GM23248 (cell line): ENCODE measurements around the gene CYP2C8. TPM values are rescaled to one million over a fixed set of nuclear protein-coding genes. Genes with fewer than 3 reads are reported as not detected.
"Not testable (repeated sequence)": the region's sequence is repeated elsewhere in the genome, so short reads cannot be mapped to it uniquely, and the experiment has no call there.

Experiments
- DNase-seq: peaks from one replicate; pipeline ENCODE4 v3.0.0-alpha.2; 2015
- H2AFZ ChIP-seq: fragments of 200-600 bp; sonication (generic); 2 replicates; pipeline ENCODE4 v1.6.1; 2016; ENCODE audit warnings: antibody characterized with exemption
- H3F3A ChIP-seq: fragments of 200-600 bp; sonication (generic); 2 replicates; pipeline ENCODE4 v1.6.1; 2016; ENCODE audit warnings: mild to moderate bottlenecking, antibody characterized with exemption, mixed run types; ENCODE audit not compliant: insufficient read depth
- H3K27ac ChIP-seq: fragments of 200-600 bp; sonication (generic); 2 replicates; pipeline ENCODE4 v1.5.1; 2016; ENCODE audit warnings: mild to moderate bottlenecking
- H3K27me3 ChIP-seq: fragments of 200-600 bp; sonication (generic); replicated peaks from 2 replicates; pipeline ENCODE4 v1.6.1; 2016; ENCODE audit warnings: mild to moderate bottlenecking; ENCODE audit not compliant: insufficient read depth
- H3K36me3 ChIP-seq: fragments of 200-600 bp; sonication (generic); 2 replicates; pipeline ENCODE4 v1.6.1; 2016; ENCODE audit warnings: low read depth, mild to moderate bottlenecking
- H3K4me1 ChIP-seq: fragments of 200-600 bp; sonication (generic); 2 replicates; pipeline ENCODE4 v1.6.1; 2016; ENCODE audit warnings: mild to moderate bottlenecking; ENCODE audit not compliant: insufficient read depth
- H3K4me2 ChIP-seq: fragments of 200-600 bp; sonication (generic); one replicate; pipeline ENCODE4 v1.6.1; 2016; ENCODE audit warnings: mild to moderate bottlenecking; ENCODE audit not compliant: unreplicated experiment
- H3K4me3 ChIP-seq: fragments of 200-600 bp; sonication (generic); 2 replicates; pipeline ENCODE4 v1.5.1; 2016; ENCODE audit warnings: mild to moderate bottlenecking
- H3K79me2 ChIP-seq: fragments of 200-600 bp; sonication (generic); 2 replicates; pipeline ENCODE4 v1.6.1; 2016; ENCODE audit warnings: mild to moderate bottlenecking; ENCODE audit not compliant: insufficient read depth
- H3K9ac ChIP-seq: fragments of 200-600 bp; sonication (generic); 2 replicates; pipeline ENCODE4 v1.6.1; 2016; ENCODE audit warnings: mild to moderate bottlenecking
- H3K9me2 ChIP-seq: fragments of 200-600 bp; sonication (generic); 2 replicates; pipeline ENCODE4 v1.6.1; 2016; ENCODE audit warnings: mixed run types, mild to moderate bottlenecking, moderate library complexity; ENCODE audit not compliant: insufficient read depth
- H3K9me3 ChIP-seq: fragments of 200-600 bp; sonication (generic); one replicate; pipeline ENCODE4 v1.6.1; 2017; ENCODE audit warnings: low read depth
- H4K20me1 ChIP-seq: fragments of 200-600 bp; sonication (generic); 2 replicates; pipeline ENCODE4 v1.6.0; 2016; ENCODE audit not compliant: insufficient read depth
- EZH2 ChIP-seq: fragments of 200-600 bp; sonication (generic); IDR thresholded peaks from 2 replicates; pipeline ENCODE4 v1.6.1; 2018; ENCODE audit warnings: antibody characterized with exemption, mild to moderate bottlenecking; ENCODE audit not compliant: insufficient read depth, poor library complexity, severe bottlenecking
- EZH2phosphoT487 ChIP-seq: fragments of 200-600 bp; sonication (generic); IDR thresholded peaks from 2 replicates; pipeline ENCODE4 v1.6.1; 2018; ENCODE audit warnings: antibody characterized with exemption, moderate library complexity, mild to moderate bottlenecking, low read depth; ENCODE audit not compliant: insufficient read depth
- WGBS, 2 experiments: methylation state at CpG; one replicate each; pipeline ENCODE4 v1.1.6; 2015 to 2017; ENCODE audit warnings: low lambda C conversion rate in 2 of 2, low coverage in 1 of 2; ENCODE audit errors: missing lambda C conversion rate in 2 of 2; 5-methylcytosine and 5-hydroxymethylcytosine counted together
- in situ Hi-C: fragments of 300-500 bp; cut with MboI; formaldehyde crosslinking; loops from 2 replicates; pipeline ENCODE4 v1.15.0; 2020
- polyA plus RNA-seq: library from polyadenylated mRNA; unstranded; fragments of >200 nt; fragmentation: Nextera tagmentation; extraction: Ambion mirVana; gene quantifications from 2 replicates; pipeline ENCODE4 v1.2.1, GENCODE V29; 2016
- total RNA-seq: library from RNA; depleted of rRNA; stranded (reverse); fragments of >200 nt; shearing (Covaris generic); gene quantifications from 2 replicates; pipeline ENCODE4 v1.2.3, GENCODE V29; 2014

CYP2C8 gene
- total and polyA plus RNA-seq, 2 experiments from 2014 or later, result not detected

GRCh38 chr10:95077556-95077955, 8.3 kb upstream of the CYP2C8 start:
- H3F3A ChIP-seq, result no peaks in the 10 kb centered on the region
- H3K9me3 ChIP-seq, result no peaks in the 10 kb centered on the region
- H4K20me1 ChIP-seq, result no peaks in the 10 kb centered on the region
- H3K4me1 ChIP-seq, result no peaks in the 10 kb centered on the region
- H3K9me2 ChIP-seq, result no peaks in the 10 kb centered on the region
- in situ Hi-C loops, result no loop called here
- no peaks in the 10 kb centered on the region for H3K27me3 ChIP-seq
- H3K4me2 ChIP-seq, result no peak overlapping the region
- H2AFZ ChIP-seq, result no peak overlapping the region
- TF ChIP-seq EZH2, result no peak
- TF ChIP-seq EZH2phosphoT487, result no peak
- no peak overlapping the region for H3K27ac ChIP-seq
- no peak overlapping the region for H3K9ac ChIP-seq
- H3K4me3 ChIP-seq, result no peak overlapping the region
- DNase-seq, result no peak
- H3K36me3 ChIP-seq, result no peaks in the 10 kb centered on the region
- no peaks in the 10 kb centered on the region for H3K79me2 ChIP-seq

DNA sequence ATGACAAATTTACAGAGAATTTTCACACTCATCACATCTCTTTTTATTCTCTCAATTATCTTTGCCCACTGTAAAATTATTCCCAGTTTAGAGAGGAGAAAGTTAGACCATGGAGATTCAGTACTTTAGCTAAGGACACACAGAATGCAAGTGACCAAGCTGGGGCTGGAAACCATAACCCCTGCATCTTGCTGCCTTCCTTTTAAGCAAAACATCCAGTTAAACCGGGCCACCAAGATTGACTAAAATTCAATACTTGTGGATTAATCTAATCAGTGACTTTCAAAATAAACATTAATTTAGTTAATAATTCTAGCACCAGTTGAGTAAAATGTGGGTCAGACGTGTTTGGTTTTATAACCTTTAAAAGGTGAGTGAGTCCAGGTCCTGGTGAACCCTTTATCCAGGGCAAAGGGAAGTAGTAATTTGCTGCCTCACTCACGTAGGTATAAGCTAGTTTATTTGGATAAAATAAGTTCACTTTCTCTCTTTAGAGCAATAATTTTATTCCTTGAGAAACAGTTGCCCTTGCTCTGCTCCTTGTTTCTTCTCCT, 1.9 kb upstream of the CYP2C8 start:
- H3K9me2 ChIP-seq, result no peaks in the 10 kb centered on the region
- DNase-seq, result no peak
- no peaks in the 10 kb centered on the region for H3F3A ChIP-seq
- no peak for TF ChIP-seq EZH2phosphoT487
- no peak for TF ChIP-seq EZH2
- H3K4me2 ChIP-seq, result no peak overlapping the region
- in situ Hi-C loops, result no loop called here
- no peaks in the 10 kb centered on the region for H3K36me3 ChIP-seq
- no peak overlapping the region for H2AFZ ChIP-seq
- no peaks in the 10 kb centered on the region for H3K4me1 ChIP-seq
- H3K9ac ChIP-seq, result no peak overlapping the region
- no peaks in the 10 kb centered on the region for H4K20me1 ChIP-seq
- WGBS, 2 experiments, result 5 to 10% methylated on average over 3 of the region's 3 CpGs
- no peak overlapping the region for H3K4me3 ChIP-seq
- H3K79me2 ChIP-seq, result no peaks in the 10 kb centered on the region
- H3K27ac ChIP-seq, result no peak overlapping the region
- no peaks in the 10 kb centered on the region for H3K9me3 ChIP-seq
- H3K27me3 ChIP-seq, result no peaks in the 10 kb centered on the region

GRCh38 chr10:95064125-95064524, 5.2 kb downstream of the CYP2C8 start:
- H3K4me2 ChIP-seq, H3K4me3 ChIP-seq, H3K9ac ChIP-seq, H2AFZ ChIP-seq, in situ Hi-C loops, H3K4me1 ChIP-seq, DNase-seq, H3K9me3 ChIP-seq, H3F3A ChIP-seq, H3K27ac ChIP-seq, H3K36me3 ChIP-seq, H3K27me3 ChIP-seq, H3K79me2 ChIP-seq, H4K20me1 ChIP-seq, H3K9me2 ChIP-seq: not testable (repeated sequence)
- whole genome bisulfite sequencing, 2 experiments, result 6 to 13% methylated on average over 4 of the region's 4 CpGs

DNA sequence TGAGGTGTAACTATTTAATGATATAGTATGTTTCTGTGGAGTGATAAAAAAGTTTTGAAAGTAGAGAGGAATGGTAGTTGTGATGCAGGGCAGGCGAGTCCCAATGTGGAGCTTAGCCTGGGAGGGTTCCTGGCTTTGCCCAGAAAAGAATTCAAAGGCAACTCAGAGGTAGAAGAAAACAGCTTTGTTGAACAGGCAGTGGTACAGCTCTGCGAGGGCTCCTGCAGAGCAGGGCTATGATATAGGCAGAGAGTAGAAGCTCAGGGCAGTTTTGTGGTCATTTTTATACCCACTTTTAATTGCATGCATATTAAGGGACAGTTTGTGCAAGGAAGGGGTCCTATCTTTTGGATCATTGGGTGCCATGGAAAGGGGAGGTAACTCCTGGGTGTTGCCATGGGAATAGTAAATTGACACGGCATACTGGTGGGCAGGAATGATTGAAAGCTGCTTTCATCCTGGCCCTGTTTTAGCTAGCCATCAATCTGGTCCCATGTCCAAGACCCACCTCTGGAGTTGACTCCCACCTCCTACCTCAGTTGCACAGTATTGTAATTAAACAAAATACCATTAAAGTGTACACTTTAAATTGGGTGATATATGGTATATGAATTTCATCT, 12.4 kb downstream of the CYP2C8 start:
- DNase-seq, result no peak
- H3K36me3 ChIP-seq, result no peaks in the 10 kb centered on the region
- WGBS, 2 experiments, result 17 to 21% methylated on average over 3 of the region's 3 CpGs
- H3F3A ChIP-seq, result no peaks in the 10 kb centered on the region
- TF ChIP-seq EZH2phosphoT487, result no peak
- no peak for TF ChIP-seq EZH2
- no peaks in the 10 kb centered on the region for H3K79me2 ChIP-seq
- H3K9ac ChIP-seq, result no peak overlapping the region
- H3K9me2 ChIP-seq, result no peaks in the 10 kb centered on the region
- no peak overlapping the region for H3K4me2 ChIP-seq
- H3K27me3 ChIP-seq, result no peaks in the 10 kb centered on the region
- no peak overlapping the region for H3K4me3 ChIP-seq
- H3K4me1 ChIP-seq, result no peaks in the 10 kb centered on the region
- in situ Hi-C loops, result no loop called here
- no peaks in the 10 kb centered on the region for H3K9me3 ChIP-seq
- H2AFZ ChIP-seq, result no peak overlapping the region
- H4K20me1 ChIP-seq, result no peaks in the 10 kb centered on the region
- no peak overlapping the region for H3K27ac ChIP-seq

GRCh38 chr10:95049919-95050318, 19.4 kb downstream of the CYP2C8 start:
- Histone ChIP-seq H3K27ac (no peak overlapping the region), H3K4me2 (no peak overlapping the region), H4K20me1 (no peaks in the 10 kb centered on the region), H3K9me2 (no peaks in the 10 kb centered on the region), H3K9me3 (no peaks in the 10 kb centered on the region), H3K9ac (no peak overlapping the region), H3K27me3 (no peaks in the 10 kb centered on the region), H3F3A (no peaks in the 10 kb centered on the region), H3K79me2 (no peaks in the 10 kb centered on the region), H3K36me3 (no peaks in the 10 kb centered on the region), H3K4me1 (no peaks in the 10 kb centered on the region), H2AFZ (no peak overlapping the region), H3K4me3 (no peak overlapping the region)
- in situ Hi-C loops, result no loop called here
- WGBS, 2 experiments, result 5 to 13% methylated on average over 2 of the region's 2 CpGs
- TF ChIP-seq EZH2, result no peak
- no peak for TF ChIP-seq EZH2phosphoT487
- no peak for DNase-seq
